ENCODE measurements around the gene JAML.

The JAML gene

GRCh38 chr11:118224511-118225188 is at the start of gene JAML:
TSS of gene JAML (minus strand) at chr11:118225011. CDS start at chr11:118214866, 10,145 bp downstream.
- H3K4me3 ChIP-seq (ENCODE audit: control insufficient read depth, low read depth, low read length) = no peak within 1 kb of the TSS
- TF ChIP-seq CTCF (conservative IDR thresholded peaks at IDR 0.05; ENCODE audit: control insufficient read depth, insufficient read depth, low read depth, low read length) = no peak
- no peak for DNase-seq (ENCODE audit: low read depth)

- DNase-seq (ENCODE audit: low read depth) = no peak
- no peak overlapping the region for H3K4me3 ChIP-seq (ENCODE audit: control insufficient read depth, low read depth, low read length)
- TF ChIP-seq CTCF (conservative IDR thresholded peaks at IDR 0.05; ENCODE audit: control insufficient read depth, insufficient read depth, low read depth, low read length) = no peak
Observed at GRCh38 chr11:118274186-118274585, 49.4 kb upstream of the JAML start.

- H3K4me3 ChIP-seq (ENCODE audit: control insufficient read depth, low read depth, low read length) = no peak overlapping the region
- TF ChIP-seq CTCF (conservative IDR thresholded peaks at IDR 0.05; ENCODE audit: control insufficient read depth, insufficient read depth, low read depth, low read length) = no peak
- no peak for DNase-seq (ENCODE audit: low read depth)
Observed at GRCh38 chr11:118272001-118272400, 47.2 kb upstream of the JAML start.

GRCh38 chr11:118267486-118267885 is 42.7 kb upstream of the JAML start:
- no peak overlapping the region for H3K4me3 ChIP-seq (ENCODE audit: control insufficient read depth, low read depth, low read length)
- no peak for DNase-seq (ENCODE audit: low read depth)
- TF ChIP-seq CTCF (conservative IDR thresholded peaks at IDR 0.05; ENCODE audit: control insufficient read depth, insufficient read depth, low read depth, low read length) = no peak

GRCh38 chr11:118265954-118266353 is 41.1 kb upstream of the JAML start:
- DNase-seq (ENCODE audit: low read depth) = no peak
- no peak overlapping the region for H3K4me3 ChIP-seq (ENCODE audit: control insufficient read depth, low read depth, low read length)
- TF ChIP-seq CTCF (conservative IDR thresholded peaks at IDR 0.05; ENCODE audit: control insufficient read depth, insufficient read depth, low read depth, low read length) = no peak

- no peak for DNase-seq (ENCODE audit: low read depth)
- H3K4me3 ChIP-seq (ENCODE audit: control insufficient read depth, low read depth, low read length) = no peak overlapping the region
- no peak for TF ChIP-seq CTCF (conservative IDR thresholded peaks at IDR 0.05; ENCODE audit: control insufficient read depth, insufficient read depth, low read depth, low read length)
Observed at GRCh38 chr11:118264569-118265465, 40.0 kb upstream of the JAML start.
